HAP-1 (cell line): Measurements from ENCODE around the gene LIFR.
"Not testable (repeated sequence)": the region's sequence is repeated elsewhere in the genome, so short reads cannot be mapped to it uniquely, and the experiment has no call there.

Experiments
- DNase-seq, 2 experiments: peaks; one replicate each; pipeline ENCODE4 v3.0.0-alpha.2; 2016 to 2020; ENCODE audit warnings: low spot score in 2 of 2
- H3K27me3 ChIP-seq: fragments of 250-450 bp; sonication (Bioruptor Pico); 2 replicates; pipeline ENCODE4 v1.5.1; 2020; ENCODE audit warnings: low read depth, mild to moderate bottlenecking, moderate library complexity
- H3K36me3 ChIP-seq: fragments of 250-450 bp; sonication (Bioruptor Pico); replicated peaks from 2 replicates; pipeline ENCODE4 v1.5.1; 2020; ENCODE audit warnings: mild to moderate bottlenecking
- H3K4me1 ChIP-seq: fragments of 250-450 bp; sonication (Bioruptor Pico); 2 replicates; pipeline ENCODE4 v1.5.1; 2020; ENCODE audit warnings: mild to moderate bottlenecking
- H3K4me3 ChIP-seq: fragments of 250-450 bp; sonication (Bioruptor Pico); 2 replicates; pipeline ENCODE4 v1.5.1; 2020; ENCODE audit warnings: mild to moderate bottlenecking, moderate library complexity
- H3K9me3 ChIP-seq: fragments of 250-450 bp; sonication (Bioruptor Pico); 2 replicates; pipeline ENCODE4 v1.5.1; 2020; ENCODE audit warnings: mild to moderate bottlenecking, moderate library complexity
- in situ Hi-C: fragments of 300-500 bp; cut with MboI; formaldehyde crosslinking; loops from 3 replicates; pipeline ENCODE4 v1.14.3; 2020; ENCODE audit warnings: low sequenced_read_pairs, inconsistent platforms, mixed read lengths

The LIFR gene

GRCh38 chr5:38534156-38534453, 22.3 kb downstream of the LIFR start:
- no peaks in the 10 kb centered on the region for H3K36me3 ChIP-seq
- no peak for DNase-seq
- no peaks in the 10 kb centered on the region for H3K9me3 ChIP-seq
- no peak overlapping the region for H3K4me3 ChIP-seq
- H3K4me1 ChIP-seq: no peaks in the 10 kb centered on the region; the same call in 1 of the 2 replicates
- in situ Hi-C loops: no loop called here
- H3K27me3 ChIP-seq: no peaks in the 10 kb centered on the region

- Histone ChIP-seq H3K27me3 (no peaks in the 10 kb centered on the region), H3K4me1 (no peaks in the 10 kb centered on the region; the same call in 1 of the 2 replicates), H3K4me3 (no peak overlapping the region), H3K9me3 (no peaks in the 10 kb centered on the region), H3K36me3 (no peaks in the 10 kb centered on the region)
- in situ Hi-C loops: no loop called here
- no peak for DNase-seq
Observed at GRCh38 chr5:38533286-38534155, 22.9 kb downstream of the LIFR start.

GRCh38 chr5:38532165-38532669, 24.2 kb downstream of the LIFR start:
- Histone ChIP-seq H3K4me1 (no peaks in the 10 kb centered on the region), H3K27me3 (no peaks in the 10 kb centered on the region), H3K36me3 (no peaks in the 10 kb centered on the region), H3K9me3 (no peaks in the 10 kb centered on the region), H3K4me3 (no peak overlapping the region)
- no peak for DNase-seq
- in situ Hi-C loops: no loop called here

DNA sequence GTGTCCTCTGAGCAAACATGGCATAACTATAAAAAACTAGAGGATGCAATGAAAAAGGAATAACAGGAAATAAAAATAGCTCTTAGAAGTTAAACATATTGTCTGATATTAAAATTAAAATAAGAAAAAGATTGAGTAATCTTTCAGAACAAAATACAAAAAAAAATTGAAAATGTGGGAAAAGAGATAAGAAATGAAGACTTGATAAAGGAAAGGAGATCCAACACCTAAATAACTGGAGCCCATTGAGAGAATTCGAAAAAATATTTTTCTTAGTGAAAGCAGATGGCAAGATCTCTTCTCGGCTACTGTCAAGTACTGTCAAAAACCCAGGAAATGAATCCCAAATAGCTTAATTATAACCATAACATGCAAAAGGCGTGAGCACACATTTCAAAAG, 24.9 kb downstream of the LIFR start:
- Histone ChIP-seq H3K4me3 (no peak overlapping the region), H3K9me3 (no peaks in the 10 kb centered on the region), H3K36me3 (no peaks in the 10 kb centered on the region), H3K4me1 (no peaks in the 10 kb centered on the region), H3K27me3 (no peaks in the 10 kb centered on the region)
- DNase-seq: no peak
- in situ Hi-C loops: no loop called here

GRCh38 chr5:38529955-38530646, 26.3 kb downstream of the LIFR start:
- no peaks in the 10 kb centered on the region for H3K36me3 ChIP-seq
- no peak for DNase-seq
- in situ Hi-C loops: no loop called here
- H3K9me3 ChIP-seq: no peaks in the 10 kb centered on the region
- no peak overlapping the region for H3K4me3 ChIP-seq
- no peaks in the 10 kb centered on the region for H3K4me1 ChIP-seq
- H3K27me3 ChIP-seq: no peaks in the 10 kb centered on the region

DNA sequence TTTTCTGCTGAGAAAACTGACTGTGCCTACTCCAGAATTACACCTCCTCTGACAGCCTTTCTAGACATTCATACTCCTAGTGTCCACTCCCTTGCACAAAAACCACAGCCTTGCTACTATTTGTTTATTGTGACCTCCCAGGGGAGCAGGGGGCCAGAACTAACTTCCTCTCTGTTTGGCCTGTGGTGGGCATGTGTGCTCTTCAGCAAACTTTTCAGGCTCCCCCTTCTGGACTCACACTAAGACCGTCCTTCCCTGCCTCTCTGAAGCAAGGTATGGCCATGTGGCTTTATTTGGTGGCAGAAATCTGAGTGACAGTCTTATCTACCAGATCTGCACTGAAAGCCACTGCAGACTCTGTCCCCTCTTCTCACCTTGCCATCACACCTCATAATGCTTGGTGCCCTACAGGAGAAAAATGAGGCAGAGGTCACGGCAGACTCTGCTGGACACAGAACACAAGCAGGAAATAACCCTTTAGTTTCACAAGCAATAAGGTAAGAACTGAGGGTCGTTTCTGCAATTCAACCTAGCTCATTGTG, 28.2 kb downstream of the LIFR start:
- no peaks in the 10 kb centered on the region for H3K9me3 ChIP-seq
- H3K4me3 ChIP-seq: no peak overlapping the region
- H3K36me3 ChIP-seq: no peaks in the 10 kb centered on the region; the same call in 1 of the 2 replicates
- H3K27me3 ChIP-seq: no peaks in the 10 kb centered on the region
- in situ Hi-C loops: no loop called here
- no peak for DNase-seq
- H3K4me1 ChIP-seq: no peaks in the 10 kb centered on the region

GRCh38 chr5:38527475-38527874, 29.0 kb downstream of the LIFR start:
- Histone ChIP-seq H3K4me1 (no peaks in the 10 kb centered on the region), H3K27me3 (no peaks in the 10 kb centered on the region), H3K36me3 (no peaks in the 10 kb centered on the region; the same call in 1 of the 2 replicates), H3K9me3 (no peaks in the 10 kb centered on the region), H3K4me3 (no peak overlapping the region)
- in situ Hi-C loops: no loop called here
- DNase-seq: no peak

GRCh38 chr5:38524022-38524421, 32.4 kb downstream of the LIFR start:
- Histone ChIP-seq H3K4me1 (no peaks in the 10 kb centered on the region), H3K36me3 (no peaks in the 10 kb centered on the region; the same call in 1 of the 2 replicates)
- DNase-seq: no peak

GRCh38 chr5:38519476-38519875, 37.0 kb downstream of the LIFR start:
- H3K36me3 ChIP-seq: no peaks in the 10 kb centered on the region
- no peaks in the 10 kb centered on the region for H3K9me3 ChIP-seq
- no peaks in the 10 kb centered on the region for H3K4me1 ChIP-seq
- in situ Hi-C loops: no loop called here
- no peak for DNase-seq
- no peaks in the 10 kb centered on the region for H3K27me3 ChIP-seq
- H3K4me3 ChIP-seq: no peak overlapping the region

More at GRCh38 chr5:38524022-38524421, 32.4 kb downstream of the LIFR start:
- Histone ChIP-seq H3K4me3 (no peak overlapping the region), H3K27me3 (no peaks in the 10 kb centered on the region), H3K9me3 (no peaks in the 10 kb centered on the region)
- in situ Hi-C loops: no loop called here

GRCh38 chr5:38518341-38518740, 38.1 kb downstream of the LIFR start:
- H3K4me1 ChIP-seq: no peaks in the 10 kb centered on the region
- H3K9me3 ChIP-seq: no peaks in the 10 kb centered on the region
- no peak for DNase-seq
- no peak overlapping the region for H3K4me3 ChIP-seq
- in situ Hi-C loops: no loop called here
- no peaks in the 10 kb centered on the region for H3K36me3 ChIP-seq
- no peaks in the 10 kb centered on the region for H3K27me3 ChIP-seq

- in situ Hi-C loops, H3K36me3 ChIP-seq, DNase-seq, H3K4me1 ChIP-seq, H3K4me3 ChIP-seq, H3K9me3 ChIP-seq, H3K27me3 ChIP-seq: not testable (repeated sequence)
Observed at GRCh38 chr5:38516649-38517048, 39.8 kb downstream of the LIFR start.

DNA sequence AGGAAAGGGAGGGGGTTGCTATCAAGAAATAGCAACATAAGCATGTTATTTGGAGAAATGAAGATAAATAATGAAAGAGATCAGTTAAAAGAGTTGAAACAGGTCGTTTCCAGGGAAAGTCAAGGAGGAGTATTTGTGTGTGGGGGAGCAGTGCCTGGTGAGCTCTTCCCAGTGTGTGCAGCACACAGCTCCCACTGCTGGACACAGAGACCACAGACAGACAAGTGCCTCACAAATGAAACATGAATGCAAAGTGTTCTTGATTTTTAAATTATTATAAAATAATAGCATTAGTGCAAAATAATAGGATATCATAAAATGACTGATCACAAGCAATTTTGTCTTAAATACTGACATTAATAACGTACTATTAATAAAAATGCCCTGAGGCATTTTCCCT, 40.8 kb downstream of the LIFR start:
- Histone ChIP-seq H3K27me3 (no peaks in the 10 kb centered on the region), H3K36me3 (no peaks in the 10 kb centered on the region; the same call in 1 of the 2 replicates), H3K9me3 (no peaks in the 10 kb centered on the region), H3K4me3 (no peak overlapping the region), H3K4me1 (0 out of 2 replicates have a peak, but pooled peaks cover 3% of the 10 kb centered on the region)
- no peak for DNase-seq
- in situ Hi-C loops: no loop called here

GRCh38 chr5:38515092-38515491, 41.4 kb downstream of the LIFR start:
- no peaks in the 10 kb centered on the region for H3K27me3 ChIP-seq
- in situ Hi-C loops: no loop called here
- H3K9me3 ChIP-seq: no peaks in the 10 kb centered on the region
- DNase-seq: no peak
- no peaks in the 10 kb centered on the region; the same call in 1 of the 2 replicates for H3K36me3 ChIP-seq
- no peak overlapping the region for H3K4me3 ChIP-seq
- H3K4me1 ChIP-seq: peaks cover 8% of the 10 kb centered on the region; the same call in 1 of the 2 replicates

- peak in 1 of 2 experiments; percentile 15 for DNase-seq
- in situ Hi-C loops: no loop called here
- H3K4me3 ChIP-seq: no peak overlapping the region
Observed at GRCh38 chr5:38509185-38509584, 47.3 kb downstream of the LIFR start.

More at GRCh38 chr5:38509185-38509584, 47.3 kb downstream of the LIFR start:
- no peaks in the 10 kb centered on the region; the same call in 1 of the 2 replicates for H3K36me3 ChIP-seq
- H3K9me3 ChIP-seq: no peaks in the 10 kb centered on the region
- peaks cover 8% of the 10 kb centered on the region; the same call in 1 of the 2 replicates for H3K4me1 ChIP-seq
- no peaks in the 10 kb centered on the region for H3K27me3 ChIP-seq
